ENCODE results near the gene INSM2. TPM values are rescaled to one million over a fixed set of nuclear protein-coding genes. Genes with fewer than 3 reads are reported as not detected.

Gene INSM2
- total RNA-seq, 4 donors from 2014 or later, result not detected

GRCh38 chr14:35565871-35566464, 32.0 kb downstream of the INSM2 start:
- H3K27ac ChIP-seq, result no peak overlapping the region
- no peak for DNase-seq
- no peaks in the 10 kb centered on the region for H3K36me3 ChIP-seq
- no peaks in the 10 kb centered on the region for H3K9me3 ChIP-seq
- intact Hi-C loops (cut with DNase I; ENCODE audit: low total_unique reads), result no loop called here
- no peaks in the 10 kb centered on the region for H3K4me1 ChIP-seq
- H3K4me3 ChIP-seq, result no peak overlapping the region
- H3K27me3 ChIP-seq, result no peaks in the 10 kb centered on the region
- in situ Hi-C loops (cut with MboI; ENCODE audit: low sequenced_read_pairs in 4 of 4), result no loop called here
- ATAC-seq, result no peak
- TF ChIP-seq POLR2A (IDR thresholded peaks at IDR 0.05) (no peak), CTCF (IDR thresholded peaks at IDR 0.05 in 4 of 5, conservative IDR thresholded peaks at IDR 0.05 in 1 of 5) (no peak)

DNA sequence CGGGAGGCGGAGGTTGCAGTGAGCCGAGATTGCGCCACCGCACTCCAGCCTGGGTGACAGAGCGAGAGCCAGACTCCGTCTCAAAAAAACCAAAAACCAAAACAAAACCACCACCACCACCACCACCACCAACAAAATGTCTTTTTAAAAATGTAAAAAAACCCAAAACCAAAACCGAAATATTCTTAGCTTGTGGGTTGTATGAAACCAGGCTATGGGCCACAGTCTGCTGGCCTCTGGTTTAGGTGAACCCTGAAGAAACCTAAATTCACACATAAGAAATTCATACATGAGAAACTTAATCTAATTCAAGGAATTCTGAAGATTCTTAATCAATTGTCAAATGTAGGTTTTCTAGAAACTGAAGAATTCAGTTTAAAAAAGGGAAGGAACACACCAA, 37.6 kb downstream of the INSM2 start:
- H3K36me3 ChIP-seq, result peaks cover 0 to 4% of the 10 kb centered on the region in 2 donors

GRCh38 chr14:35573911-35574310, 39.9 kb downstream of the INSM2 start:
- Histone ChIP-seq H3K4me1 (peaks cover 0 to 8% of the 10 kb centered on the region in 2 donors), H3K27ac (no peak overlapping the region), H3K9me3 (no peaks in the 10 kb centered on the region), H3K4me3 (no peak overlapping the region), H3K36me3 (peaks cover 0 to 4% of the 10 kb centered on the region in 2 donors), H3K27me3 (no peaks in the 10 kb centered on the region)
- no peak for ATAC-seq
- in situ Hi-C loops (cut with MboI; ENCODE audit: low sequenced_read_pairs in 4 of 4), result no loop called here
- TF ChIP-seq POLR2A (IDR thresholded peaks at IDR 0.05), result no peak
- TF ChIP-seq CTCF (IDR thresholded peaks at IDR 0.05 in 4 of 5, conservative IDR thresholded peaks at IDR 0.05 in 1 of 5), result no peak
- DNase-seq, result no peak
- intact Hi-C loops (cut with DNase I; ENCODE audit: low total_unique reads), result no loop called here

More for the DNA sequence above, 37.6 kb downstream of the INSM2 start:
- in situ Hi-C loops (cut with MboI; ENCODE audit: low sequenced_read_pairs in 4 of 4), result no loop called here
- no peak for DNase-seq
- TF ChIP-seq POLR2A (IDR thresholded peaks at IDR 0.05) (no peak), CTCF (IDR thresholded peaks at IDR 0.05 in 4 of 5, conservative IDR thresholded peaks at IDR 0.05 in 1 of 5) (no peak)
- peaks cover 0 to 6% of the 10 kb centered on the region in 2 donors for H3K4me1 ChIP-seq
- no peaks in the 10 kb centered on the region for H3K9me3 ChIP-seq
- no peak overlapping the region for H3K4me3 ChIP-seq
- ATAC-seq, result no peak
- intact Hi-C loops (cut with DNase I; ENCODE audit: low total_unique reads), result no loop called here
- H3K27me3 ChIP-seq, result no peaks in the 10 kb centered on the region
- no peak overlapping the region for H3K27ac ChIP-seq

DNA sequence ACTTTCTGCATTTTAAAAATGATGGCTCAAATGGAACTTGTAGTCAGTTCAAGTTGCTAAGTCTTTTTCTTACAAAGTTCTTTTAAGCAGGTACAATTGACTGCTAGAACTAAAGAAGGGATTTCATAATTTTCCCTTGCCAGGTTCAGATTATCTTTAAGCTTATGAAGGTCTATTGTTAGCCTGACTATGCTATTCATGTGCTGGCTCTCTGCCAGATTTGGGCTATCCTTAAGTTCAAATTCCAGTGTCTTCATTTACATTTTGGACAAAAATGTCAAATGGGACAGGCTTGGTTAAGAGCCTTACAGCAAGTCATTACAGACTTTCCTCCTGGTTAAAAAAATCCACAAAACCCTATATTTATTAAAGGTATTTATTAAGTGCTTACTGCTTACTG, 42.3 kb downstream of the INSM2 start:
- in situ Hi-C loops (cut with MboI; ENCODE audit: low sequenced_read_pairs in 4 of 4) (no loop called here), intact Hi-C loops (cut with DNase I; ENCODE audit: low total_unique reads) (no loop called here)
- no peaks in the 10 kb centered on the region for H3K9me3 ChIP-seq
- H3K27ac ChIP-seq, result no peak overlapping the region
- DNase-seq, result no peak
- H3K4me3 ChIP-seq, result no peak overlapping the region
- H3K4me1 ChIP-seq, result peaks cover 0 to 8% of the 10 kb centered on the region in 2 donors
- no peak for ATAC-seq
- TF ChIP-seq POLR2A (IDR thresholded peaks at IDR 0.05) (no peak), CTCF (IDR thresholded peaks at IDR 0.05 in 4 of 5, conservative IDR thresholded peaks at IDR 0.05 in 1 of 5) (no peak)
- no peaks in the 10 kb centered on the region for H3K27me3 ChIP-seq
- peaks cover 0 to 4% of the 10 kb centered on the region in 2 donors for H3K36me3 ChIP-seq

GRCh38 chr14:35576856-35577255, 42.9 kb downstream of the INSM2 start:
- in situ Hi-C loops (cut with MboI; ENCODE audit: low sequenced_read_pairs in 4 of 4) (no loop called here), intact Hi-C loops (cut with DNase I; ENCODE audit: low total_unique reads) (no loop called here)
- peaks cover 0 to 8% of the 10 kb centered on the region in 2 donors for H3K4me1 ChIP-seq
- ATAC-seq (no peak), DNase-seq (no peak)
- TF ChIP-seq POLR2A (IDR thresholded peaks at IDR 0.05) (no peak), CTCF (IDR thresholded peaks at IDR 0.05 in 4 of 5, conservative IDR thresholded peaks at IDR 0.05 in 1 of 5) (no peak)
- H3K36me3 ChIP-seq, result peaks cover 0 to 4% of the 10 kb centered on the region in 2 donors
- no peak overlapping the region for H3K4me3 ChIP-seq
- no peak overlapping the region for H3K27ac ChIP-seq
- no peaks in the 10 kb centered on the region for H3K9me3 ChIP-seq
- no peaks in the 10 kb centered on the region for H3K27me3 ChIP-seq

Data from gastrocnemius medialis (tissue), 4 donors.